Keratinocyte (primary cell): Measurements from ENCODE around the gene ASPSCR1.

Source experiments
- EZH2 ChIP-seq: IDR thresholded peaks from one replicate; pipeline ENCODE4 v1.6.1; 2012; ENCODE audit warnings: inconsistent platforms, mild to moderate bottlenecking, low read length, moderate library complexity
- TF ChIP-seq, protein P1 (sequence below), 3 experiments: IDR thresholded peaks in 1 of 3; conservative IDR thresholded peaks in 1 of 3; optimal IDR thresholded peaks in 1 of 3; 2 replicates in 2 of 3; 3 replicates in 1 of 3; pipeline versions ENCODE3 to v1.5.1; 2011; ENCODE audit warnings: low read length in 3 of 3, mild to moderate bottlenecking in 3 of 3, moderate library complexity in 2 of 3, control low read depth in 1 of 3, inconsistent platforms in 1 of 3; ENCODE audit not compliant: insufficient read depth in 2 of 3; ENCODE audit errors: extremely low read depth in 1 of 3

DNA sequence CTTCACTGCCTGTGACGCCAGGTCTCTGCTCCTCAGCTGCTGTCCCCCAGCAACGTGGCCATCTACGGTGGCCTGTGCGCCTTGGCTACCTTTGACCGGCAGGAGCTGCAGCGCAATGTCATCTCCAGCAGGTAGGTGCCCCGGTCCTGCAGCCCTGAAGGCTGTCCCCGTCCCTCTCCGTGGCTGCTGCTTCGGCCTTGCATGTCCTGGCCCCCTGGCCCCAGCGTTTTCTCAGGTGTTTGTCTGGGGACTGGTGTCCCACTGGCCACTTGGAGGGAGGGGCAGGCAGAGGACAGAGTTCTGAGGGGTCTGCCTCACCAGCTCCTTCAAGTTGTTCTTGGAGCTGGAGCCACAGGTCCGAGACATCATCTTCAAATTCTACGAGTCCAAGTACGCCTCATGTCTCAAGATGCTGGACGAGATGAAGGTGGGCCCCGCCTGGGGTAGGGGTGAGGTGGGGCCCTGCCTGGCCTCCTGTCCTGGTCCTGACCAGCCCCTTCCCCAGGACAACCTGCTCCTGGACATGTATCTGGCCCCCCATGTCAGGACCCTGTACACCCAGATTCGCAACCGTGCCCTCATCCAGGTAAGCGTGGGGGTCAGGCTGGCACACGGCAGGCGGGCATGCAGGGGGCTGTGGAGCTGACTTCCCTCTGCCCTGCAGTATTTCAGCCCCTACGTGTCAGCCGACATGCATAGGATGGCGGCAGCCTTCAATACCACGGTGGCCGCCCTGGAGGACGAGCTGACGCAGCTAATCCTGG lies 78.7 kb downstream of the ASPSCR1 start:
- TF ChIP-seq EZH2, result no peak
- TF ChIP-seq, protein P1, sequence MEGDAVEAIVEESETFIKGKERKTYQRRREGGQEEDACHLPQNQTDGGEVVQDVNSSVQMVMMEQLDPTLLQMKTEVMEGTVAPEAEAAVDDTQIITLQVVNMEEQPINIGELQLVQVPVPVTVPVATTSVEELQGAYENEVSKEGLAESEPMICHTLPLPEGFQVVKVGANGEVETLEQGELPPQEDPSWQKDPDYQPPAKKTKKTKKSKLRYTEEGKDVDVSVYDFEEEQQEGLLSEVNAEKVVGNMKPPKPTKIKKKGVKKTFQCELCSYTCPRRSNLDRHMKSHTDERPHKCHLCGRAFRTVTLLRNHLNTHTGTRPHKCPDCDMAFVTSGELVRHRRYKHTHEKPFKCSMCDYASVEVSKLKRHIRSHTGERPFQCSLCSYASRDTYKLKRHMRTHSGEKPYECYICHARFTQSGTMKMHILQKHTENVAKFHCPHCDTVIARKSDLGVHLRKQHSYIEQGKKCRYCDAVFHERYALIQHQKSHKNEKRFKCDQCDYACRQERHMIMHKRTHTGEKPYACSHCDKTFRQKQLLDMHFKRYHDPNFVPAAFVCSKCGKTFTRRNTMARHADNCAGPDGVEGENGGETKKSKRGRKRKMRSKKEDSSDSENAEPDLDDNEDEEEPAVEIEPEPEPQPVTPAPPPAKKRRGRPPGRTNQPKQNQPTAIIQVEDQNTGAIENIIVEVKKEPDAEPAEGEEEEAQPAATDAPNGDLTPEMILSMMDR (optimal IDR thresholded peaks at IDR 0.05 in 1 of 3, IDR thresholded peaks at IDR 0.05 in 1 of 3, conservative IDR thresholded peaks at IDR 0.05 in 1 of 3; ENCODE audit: extremely low read depth in 1 of 3, insufficient read depth in 2 of 3, low read length in 3 of 3), result no peak
